IMR-90 (cell line): ENCODE results near the gene GHDC. TPM values are rescaled to one million over a fixed set of nuclear protein-coding genes. Genes with fewer than 3 reads are reported as not detected.

ENCODE experiments used
- ATAC-seq: fragments of 200-7000 bp; cut with Tn5 transposase; 2 replicates; pipeline ENCODE4 v1.9.1; 2020; ENCODE audit warnings: low read depth, mild to moderate bottlenecking, moderate library complexity
- BruUV-seq: library from RNA; stranded (reverse); fragments of 400-500 nt; replicated peaks from 2 replicates; lab custom pipeline; 2021; lab: Mats Ljungman, UMichigan
- CTCF ChIA-PET: fragments of 300-600 bp; formaldehyde crosslinking; extraction: SDS; loops from one replicate; lab custom pipeline; 2021; ENCODE audit warnings: antibody characterized with exemption; lab: Yijun Ruan, JAX
- POLR2A ChIA-PET: fragments of 300-600 bp; sonication (Branson Sonifier 250); formaldehyde crosslinking; loops from one replicate; lab custom pipeline; 2022; ENCODE audit warnings: antibody characterized with exemption; ENCODE audit not compliant: unreplicated experiment; lab: Charles Lee
- DNase-seq: peaks from one replicate; pipeline ENCODE4 v3.0.0; 2013
- H2AFZ ChIP-seq: replicated peaks from 2 replicates; pipeline ENCODE3; 2013; ENCODE audit warnings: low read length, mild to moderate bottlenecking; ENCODE audit not compliant: poor library complexity
- H2AK5ac ChIP-seq: 2 replicates; pipeline ENCODE4 v1.6.1; 2013; ENCODE audit warnings: low read depth, low read length, inconsistent platforms
- H2AK9ac ChIP-seq: replicated peaks from 2 replicates; pipeline ENCODE3; 2013; ENCODE audit warnings: mild to moderate bottlenecking, low read depth, low read length, moderate library complexity; ENCODE audit not compliant: poor library complexity
- H2BK120ac ChIP-seq: 2 replicates; pipeline ENCODE4 v1.6.1; 2013; ENCODE audit warnings: low read depth, low read length, inconsistent platforms
- H2BK15ac ChIP-seq: 3 replicates; pipeline ENCODE4 v1.6.1; 2013; ENCODE audit warnings: low read depth, low read length, inconsistent platforms
- H2BK20ac ChIP-seq: 2 replicates; pipeline ENCODE4 v1.6.1; 2013; ENCODE audit warnings: low read depth, mild to moderate bottlenecking, inconsistent platforms, low read length, moderate library complexity
- H2BK5ac ChIP-seq: 2 replicates; pipeline ENCODE4 v1.6.1; 2013; ENCODE audit warnings: mild to moderate bottlenecking, low read depth, low read length, inconsistent platforms; ENCODE audit not compliant: poor library complexity, severe bottlenecking
- H3K14ac ChIP-seq: replicated peaks from 2 replicates; pipeline ENCODE4 v1.6.1; 2013; ENCODE audit warnings: low read depth, low read length, inconsistent platforms
- H3K18ac ChIP-seq: 2 replicates; pipeline ENCODE4 v1.6.1; 2013; ENCODE audit warnings: low read depth, low read length, control low read depth
- H3K23ac ChIP-seq: 2 replicates; pipeline ENCODE4 v1.6.1; 2013; ENCODE audit warnings: low read depth, low read length, inconsistent platforms
- H3K27ac ChIP-seq: 2 replicates; pipeline ENCODE4 v1.5.1; 2013; ENCODE audit warnings: mild to moderate bottlenecking, control low read depth, low read length; ENCODE audit not compliant: insufficient read depth
- H3K27me3 ChIP-seq: 2 replicates; pipeline ENCODE4 v1.6.1; 2013; ENCODE audit warnings: low read length; ENCODE audit not compliant: control insufficient read depth, insufficient read depth
- H3K36me3 ChIP-seq: 2 replicates; pipeline ENCODE4 v1.6.1; 2013; ENCODE audit warnings: low read length, mixed read lengths; ENCODE audit not compliant: control insufficient read depth, insufficient read depth
- H3K4ac ChIP-seq: 2 replicates; pipeline ENCODE4 v1.6.1; 2013; ENCODE audit warnings: low read depth, low read length, inconsistent platforms
- H3K4me1 ChIP-seq: 2 replicates; pipeline ENCODE4 v1.6.1; 2013; ENCODE audit warnings: low read length, mixed read lengths; ENCODE audit not compliant: control insufficient read depth, insufficient read depth
- H3K4me2 ChIP-seq: 2 replicates; pipeline ENCODE4 v1.6.1; 2013; ENCODE audit warnings: low read depth, mild to moderate bottlenecking, control low read depth, low read length, moderate library complexity
- H3K4me3 ChIP-seq: 2 replicates; pipeline ENCODE4 v1.5.1; 2013; ENCODE audit warnings: low read depth, mild to moderate bottlenecking, control low read depth, low read length, moderate library complexity; ENCODE audit not compliant: insufficient read depth
- H3K56ac ChIP-seq: 2 replicates; pipeline ENCODE4 v1.6.1; 2013; ENCODE audit warnings: low read length, inconsistent platforms; ENCODE audit not compliant: insufficient read depth; ENCODE audit errors: extremely low read depth
- H3K79me1 ChIP-seq, 2 experiments: 2 replicates each; pipeline ENCODE4 v1.6.1; 2013; ENCODE audit warnings: low read length in 2 of 2, inconsistent platforms in 1 of 2, low read depth in 1 of 2
- H3K9ac ChIP-seq: 2 replicates; pipeline ENCODE4 v1.6.1; 2013; ENCODE audit warnings: low read depth, low read length, control low read depth
- H3K9me1 ChIP-seq: 2 replicates; pipeline ENCODE4 v1.6.1; 2013; ENCODE audit warnings: low read length, inconsistent platforms; ENCODE audit not compliant: insufficient read depth
- H3K9me3 ChIP-seq: 2 replicates; pipeline ENCODE4 v1.6.1; 2013; ENCODE audit warnings: low read length; ENCODE audit not compliant: control insufficient read depth, insufficient read depth
- H4K20me1 ChIP-seq: 2 replicates; pipeline ENCODE4 v1.6.1; 2013; ENCODE audit warnings: low read length, inconsistent platforms; ENCODE audit not compliant: insufficient read depth
- H4K5ac ChIP-seq: 2 replicates; pipeline ENCODE4 v1.6.1; 2013; ENCODE audit warnings: mild to moderate bottlenecking, low read depth, low read length, control low read depth
- H4K8ac ChIP-seq, 2 experiments: 2 replicates each; pipeline ENCODE4 v1.6.1; 2013; ENCODE audit warnings: low read depth in 2 of 2, low read length in 2 of 2, control low read depth in 1 of 2, inconsistent platforms in 1 of 2
- H4K91ac ChIP-seq: 2 replicates; pipeline ENCODE4 v1.6.1; 2013; ENCODE audit warnings: low read depth, low read length, inconsistent platforms; ENCODE audit not compliant: insufficient read depth
- CEBPB ChIP-seq: IDR thresholded peaks from 2 replicates; pipeline ENCODE4 v1.6.1; 2012; ENCODE audit warnings: low read depth, low read length, improper control_type of control experiment
- CTCF ChIP-seq: conservative IDR thresholded peaks from 2 replicates; pipeline ENCODE4 v1.5.1; 2012; ENCODE audit warnings: mild to moderate bottlenecking, low read depth, low read length, improper control_type of control experiment
- ELK1 ChIP-seq: fragments of 150-350 bp; IDR thresholded peaks from 2 replicates; pipeline ENCODE4 v1.6.1; 2016; ENCODE audit warnings: low read depth, mild to moderate bottlenecking, low read length, moderate library complexity, borderline replicate concordance
- MAZ ChIP-seq: IDR thresholded peaks from 2 replicates; pipeline ENCODE4 v1.6.1; 2012; ENCODE audit warnings: low read depth, mild to moderate bottlenecking, low read length, improper control_type of control experiment, moderate library complexity, borderline replicate concordance
- POLR2A ChIP-seq: IDR thresholded peaks from 2 replicates; pipeline ENCODE4 v1.6.1; 2012; ENCODE audit warnings: mild to moderate bottlenecking, low read depth, low read length
- RFX5 ChIP-seq: IDR thresholded peaks from 2 replicates; pipeline ENCODE4 v1.8.0; 2012; ENCODE audit warnings: low read depth, mild to moderate bottlenecking, low read length, moderate library complexity
- WGBS, 2 experiments: methylation state at CpG; one replicate each; pipeline versions ENCODE4 v1.1.5 to v1.1.7; 2013; ENCODE audit warnings: missing lambda C conversion rate in 2 of 2; ENCODE audit not compliant: insufficient read length in 1 of 2; ENCODE audit errors: extremely low coverage in 2 of 2; 5-methylcytosine and 5-hydroxymethylcytosine counted together
- dilution Hi-C: fragments of 300-500 bp; cut with HindIII; formaldehyde crosslinking; loops from one replicate; pipeline ENCODE4 v1.14.3; 2018; ENCODE audit warnings: low sequenced_read_pairs; ENCODE audit not compliant: unreplicated experiment
- in situ Hi-C: fragments of 300-500 bp; cut with MboI; formaldehyde crosslinking; loops from 3 replicates; pipeline ENCODE4 v1.14.3; 2019; ENCODE audit warnings: low sequenced_read_pairs, inconsistent platforms, mixed read lengths
- intact Hi-C: fragments of 100-400 bp; cut with micrococcal nuclease; formaldehyde crosslinking; loops from 2 replicates; pipeline ENCODE4 v1.10.0; 2022
- polyA plus RNA-seq, 3 experiments: library from polyadenylated mRNA; depleted of rRNA; stranded (reverse); fragments of >200 nt; gene quantifications; 2 replicates each; pipeline ENCODE4 v1.2.3, GENCODE V29; 2012; ENCODE audit warnings: low replicate concordance in 1 of 3
- total RNA-seq: library from RNA; depleted of rRNA; stranded (reverse); fragments of >200 nt; gene quantifications from 2 replicates; pipeline ENCODE4 v1.2.3, GENCODE V29; 2012

The GHDC gene
- total and polyA plus RNA-seq, 2 of the 4 experiments (the other 2 are of a cell fraction), result 5.2 to 8.1 TPM

GRCh38 chr17:42180411-42180921, 13.8 kb downstream of the GHDC start:
- CTCF ChIA-PET, result interaction anchor here (0.9 kb wide), 1 partner anchor 13 kb away, joined by 3 read pairs; no protein-coding TSS in a partner anchor
- no peak overlapping the region for H2AK5ac ChIP-seq
- no peak overlapping the region; the same call in 1 of the 2 replicates for H3K4me2 ChIP-seq
- in situ Hi-C loops, result no loop called here
- H2BK120ac ChIP-seq, result no peak overlapping the region
- no peak overlapping the region for H3K14ac ChIP-seq
- peaks cover 9% of the 10 kb centered on the region for H3K4me1 ChIP-seq
- H4K8ac ChIP-seq, result no peak overlapping the region
- H3K4me3 ChIP-seq, result no peak overlapping the region
- H3K23ac ChIP-seq, result no peak overlapping the region
- no peak overlapping the region for H4K91ac ChIP-seq
- peaks cover 42% of the 10 kb centered on the region for H3K27me3 ChIP-seq
- BruUV-seq, result no TSS peak
- no peak overlapping the region for H3K18ac ChIP-seq
- no peak overlapping the region for H2AK9ac ChIP-seq
- H3K9ac ChIP-seq, result no peak overlapping the region
- ATAC-seq (no peak), DNase-seq (no peak)
- no peak overlapping the region for H3K27ac ChIP-seq
- POLR2A ChIA-PET, result no interaction called here
- 3% methylated on average over 8 of the region's 33 CpGs; no CpG with 5 or more reads in 1 of the 2 experiments for WGBS, 2 experiments
- H3K36me3 ChIP-seq, result no peaks in the 10 kb centered on the region
- peak overlapping the region; percentile 70 for H2AFZ ChIP-seq
- no peak overlapping the region for H2BK15ac ChIP-seq
- 0 out of 2 replicates have a peak, but pooled peaks cover 2% of the 10 kb centered on the region for H4K20me1 ChIP-seq
- no peak overlapping the region for H2BK5ac ChIP-seq
- dilution Hi-C loops, result no loop called here
- no peaks in the 10 kb centered on the region for H3K9me1 ChIP-seq
- intact Hi-C loops, result no loop called here
- H3K4ac ChIP-seq, result no peak overlapping the region
- H3K56ac ChIP-seq, result no peak overlapping the region
- no peak overlapping the region for H2BK20ac ChIP-seq
- TF ChIP-seq POLR2A (no peak), CTCF (no peak), CEBPB (no peak), ELK1 (no peak), RFX5 (no peak), MAZ (no peak)
- no peak overlapping the region for H4K5ac ChIP-seq
- H3K9me3 ChIP-seq, result no peaks in the 10 kb centered on the region
- H3K79me1 ChIP-seq, result no peaks in the 10 kb centered on the region
